Smooth muscle cell of the umbilical artery (primary cell): ENCODE measurements around the gene TMPRSS3. TPM values are rescaled to one million over a fixed set of nuclear protein-coding genes. Genes with fewer than 3 reads are reported as not detected.

ENCODE experiments used
- total RNA-seq: library from RNA; depleted of rRNA; stranded (reverse); fragments of >200 nt; gene quantifications from 2 replicates; pipeline ENCODE4 v1.2.3, GENCODE V29; 2014

Gene TMPRSS3
- not detected in 2 replicates for total RNA-seq

DNA sequence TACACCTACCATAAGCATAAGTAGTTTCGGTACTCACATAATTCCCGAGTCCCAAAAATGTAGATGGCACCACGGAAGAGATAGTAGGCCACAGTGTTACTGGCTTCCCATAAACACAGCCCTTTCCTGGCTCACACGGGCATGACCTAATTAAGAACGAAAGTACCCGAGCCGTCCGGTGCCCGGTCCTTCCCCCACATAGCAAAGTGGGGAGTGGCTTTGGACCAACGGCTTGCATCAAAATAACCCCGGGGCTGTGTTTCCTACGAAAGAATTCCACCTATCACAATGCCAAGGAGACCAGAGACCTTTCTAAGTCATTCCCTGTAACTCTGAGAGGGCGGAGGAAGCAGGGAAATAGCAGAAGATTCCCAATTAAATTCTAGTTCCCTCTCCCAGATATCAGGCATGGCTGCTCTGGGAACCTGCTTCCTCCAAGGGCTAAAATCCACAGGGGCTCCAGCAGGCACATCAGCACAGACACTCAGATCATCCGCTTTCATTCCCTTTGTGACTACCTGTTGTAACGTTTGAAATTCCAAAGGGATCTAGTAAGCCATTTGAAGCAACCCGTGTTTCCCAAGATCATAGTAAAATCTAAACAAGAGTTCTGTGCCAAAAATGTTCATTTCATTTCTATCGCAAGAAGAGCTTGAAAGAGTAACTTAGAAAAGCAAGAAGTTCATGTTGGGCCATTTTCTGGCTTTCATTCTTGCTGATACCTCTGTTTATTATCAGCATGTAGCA, at the start of gene TMPRSS3:
Gene TMPRSS3 (minus strand): TSS at position 148 of the 747 bp plus-strand sequence. CDS start 635 bp downstream, outside the sequence.

DNA sequence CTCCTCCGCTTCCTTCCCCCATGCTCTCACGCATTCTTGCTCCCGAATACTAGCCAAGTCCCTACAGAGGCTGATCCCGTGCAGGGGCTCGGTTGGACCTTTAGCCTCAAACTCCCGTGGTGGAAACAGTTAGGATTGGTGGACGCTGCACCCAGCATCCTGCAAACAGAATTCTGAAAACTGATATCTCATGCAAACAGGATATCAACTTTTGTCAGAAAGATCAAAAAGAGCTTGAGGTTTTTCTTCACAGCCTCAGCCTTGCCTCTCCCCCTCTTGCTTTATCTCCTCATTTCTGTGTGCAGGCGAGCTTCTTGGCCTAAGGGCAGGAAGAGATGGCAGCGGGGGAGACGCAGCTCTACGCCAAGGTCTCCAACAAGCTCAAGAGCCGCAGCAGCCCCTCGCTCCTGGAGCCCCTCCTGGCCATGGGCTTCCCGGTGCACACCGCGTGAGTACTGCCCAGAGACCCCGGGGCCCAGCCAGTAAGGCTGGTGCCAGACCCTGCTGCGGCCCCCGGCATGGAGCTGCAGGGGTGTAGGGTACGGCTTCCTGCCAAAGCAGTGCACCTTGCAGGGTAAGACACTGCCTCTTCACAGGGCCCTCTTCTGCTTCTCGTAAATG, 7.9 kb upstream of the TMPRSS3 start, which contains the start of gene UBASH3A:
Gene UBASH3A (plus strand): TSS at position 292 of the 621 bp plus-strand sequence. CDS start 44 bp downstream, at position 336.

DNA sequence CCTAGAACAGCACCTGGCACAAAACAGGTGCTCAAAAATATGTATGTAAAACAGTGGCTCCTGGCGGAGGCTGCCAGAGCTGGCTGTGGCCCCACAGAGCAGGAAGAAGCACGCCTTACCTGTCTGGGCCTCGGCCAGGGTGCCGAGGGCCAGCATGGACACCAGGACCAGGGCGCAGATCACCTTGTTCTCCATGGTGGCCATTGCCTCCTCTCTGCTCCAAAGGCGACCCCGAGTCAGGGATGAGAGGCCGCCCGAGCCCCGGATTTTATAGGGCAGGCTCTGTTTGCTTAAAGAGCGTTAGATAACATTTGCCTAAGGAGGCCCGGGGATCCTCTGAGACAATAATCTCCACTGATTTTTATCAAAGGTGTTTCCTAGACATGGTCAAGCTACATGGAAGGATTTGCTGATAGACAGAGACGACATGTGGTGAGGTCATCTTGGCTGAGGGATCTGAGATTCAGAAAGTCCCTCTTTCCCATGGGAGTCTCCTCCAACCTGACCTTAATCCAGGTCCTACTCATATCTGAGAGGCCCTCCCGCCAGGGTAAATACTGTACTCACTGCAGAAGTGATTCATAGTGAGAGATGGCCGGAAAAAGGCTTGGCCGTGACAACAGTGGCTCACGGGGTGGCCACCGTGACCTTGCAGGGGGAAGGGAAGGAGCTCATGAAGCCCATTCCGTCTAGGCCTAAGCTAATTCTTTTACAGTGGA, 29.4 kb downstream of the TMPRSS3 start, which contains the start of gene TFF1:
Gene TFF1 (minus strand): TSS at position 244 of the 719 bp plus-strand sequence. CDS start 40 bp downstream, at position 204.

DNA sequence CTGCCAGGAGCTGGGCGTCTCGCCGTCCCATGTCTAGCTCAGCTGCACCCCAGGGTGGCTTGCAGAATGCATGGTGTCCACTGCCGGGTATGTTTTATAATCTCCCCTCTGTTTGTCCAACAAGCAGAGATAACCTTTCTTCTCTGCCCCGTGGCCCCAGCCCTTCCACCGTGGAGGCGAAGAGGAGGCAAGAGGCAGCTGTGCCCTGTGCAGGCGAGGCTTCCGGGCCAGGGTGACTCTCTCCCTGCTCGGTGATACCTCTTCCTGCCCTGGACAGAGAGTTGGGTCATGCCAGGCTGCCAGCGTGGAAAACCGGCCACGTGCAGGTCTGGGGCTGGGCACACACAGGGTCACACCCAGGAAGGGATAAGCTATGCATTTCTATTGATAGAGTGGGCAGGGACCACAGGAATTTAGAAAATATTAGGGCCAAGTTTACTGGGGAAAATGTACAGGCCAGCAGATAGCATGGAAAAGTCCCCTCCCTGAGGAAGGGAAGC, 44.9 kb downstream of the TMPRSS3 start, which contains the start of gene TFF2:
Gene TFF2 (minus strand): TSS at position 68 of the 500 bp plus-strand sequence. CDS start 37 bp downstream, at position 31.

Other genes starting within 250 kb of the TMPRSS3 start
- 0.30 and 0.60 TPM in 2 replicates for gene ABCG1, start 176.9 kb downstream of the TMPRSS3 start, total RNA-seq
- not detected in 2 replicates for gene TFF3, start 80.6 kb downstream of the TMPRSS3 start, total RNA-seq
- not detected in 2 replicates for gene TFF2, start 45.1 kb downstream of the TMPRSS3 start, total RNA-seq
- gene TFF1, start 29.5 kb downstream of the TMPRSS3 start, total RNA-seq: not detected in 2 replicates
- not detected in 2 replicates for gene UBASH3A, start 7.8 kb upstream of the TMPRSS3 start, total RNA-seq
- gene RSPH1, start 100.2 kb upstream of the TMPRSS3 start, total RNA-seq: not detected in 2 replicates
- 0.59 and 0.88 TPM in 2 replicates for gene SLC37A1, start 117.8 kb upstream of the TMPRSS3 start, total RNA-seq